HCT116 (cell line): ENCODE measurements around the gene GPR78. TPM values are rescaled to one million over a fixed set of nuclear protein-coding genes. Genes with fewer than 3 reads are reported as not detected.

Experiments used
- ATAC-seq: fragments of 200-7000 bp; cut with Tn5 transposase; 2 replicates; pipeline ENCODE4 v1.9.1; 2020; ENCODE audit warnings: mild to moderate bottlenecking, moderate library complexity
- BruUV-seq: library from RNA; stranded (reverse); fragments of 400-500 nt; replicated peaks from 2 replicates; lab custom pipeline; 2021; lab: Mats Ljungman, UMichigan
- CTCF ChIA-PET: fragments of 300-600 bp; sonication (Branson Sonifier 250); formaldehyde crosslinking; loops from one replicate; lab custom pipeline; 2021; ENCODE audit warnings: antibody characterized with exemption; lab: Charles Lee
- POLR2A ChIA-PET: fragments of 300-600, 350-600 bp; sonication (Branson Sonifier 250); formaldehyde crosslinking; loops from one replicate; lab custom pipeline; 2021; ENCODE audit warnings: antibody characterized with exemption; lab: Charles Lee
- RAD21 ChIA-PET, 2 experiments: fragments of 300-600 bp; sonication (Branson Sonifier 250); formaldehyde crosslinking; loops; one replicate each; lab custom pipeline; 2023; ENCODE audit warnings: low total read pairs in 2 of 2; ENCODE audit not compliant: uncharacterized antibody in 2 of 2, unreplicated experiment in 2 of 2, low non-redundant PET in 1 of 2; lab: Charles Lee
- DNase-seq: peaks from one replicate; pipeline ENCODE4 v3.0.0-alpha.2; 2010; ENCODE audit warnings: low read depth, low spot score
- H2AFZ ChIP-seq: fragments of 200-600 bp; shearing (Covaris generic), sonication (generic); 2 replicates; pipeline ENCODE4 v1.6.1; 2017; ENCODE audit warnings: low read depth, mixed run types, mixed read lengths, antibody characterized with exemption, low read length; ENCODE audit not compliant: poor library complexity, severe bottlenecking
- H3K27ac ChIP-seq: 2 replicates; pipeline ENCODE4 v1.5.1; 2012; ENCODE audit warnings: low read depth, low read length
- H3K27me3 ChIP-seq: fragments of 200-600 bp; sonication (generic); 2 replicates; pipeline ENCODE4 v1.6.1; 2016; ENCODE audit warnings: mixed run types, low read length, mixed read lengths; ENCODE audit not compliant: insufficient read depth
- H3K36me3 ChIP-seq, 2 experiments: fragments of 200-500 bp in 1 of 2; fragments of 200-600 bp in 1 of 2; sonication (Bioruptor generic) in 1 of 2; sonication (generic) in 1 of 2; 2 replicates each; pipeline versions ENCODE4 v1.5.1 to v1.6.1; 2014 to 2016; ENCODE audit warnings: low read length in 2 of 2, inconsistent platforms in 1 of 2, mixed read lengths in 1 of 2, mixed run types in 1 of 2; ENCODE audit not compliant: insufficient read depth in 2 of 2, control insufficient read depth in 1 of 2
- H3K4me1 ChIP-seq, 2 experiments: fragments of 200-600 bp in 1 of 2; sonication (generic) in 1 of 2; 2 replicates each; pipeline versions ENCODE4 v1.5.1 to v1.6.1; 2012 to 2017; ENCODE audit warnings: low read length in 2 of 2, inconsistent platforms in 1 of 2, mild to moderate bottlenecking in 1 of 2, mixed read lengths in 1 of 2, mixed run types in 1 of 2, moderate library complexity in 1 of 2; ENCODE audit not compliant: insufficient read depth in 2 of 2, control insufficient read depth in 1 of 2
- H3K4me2 ChIP-seq: fragments of 200-600 bp; sonication (generic); 2 replicates; pipeline ENCODE4 v1.6.1; 2017; ENCODE audit warnings: mixed run types, low read length, mixed read lengths
- H3K4me3 ChIP-seq, 2 experiments: fragments of 200-600 bp in 1 of 2; sonication (generic) in 1 of 2; replicated peaks in 1 of 2; 2 replicates each; pipeline ENCODE4 v1.5.1; 2011 to 2016; ENCODE audit warnings: low read length in 2 of 2, control low read depth in 1 of 2, low read depth in 1 of 2, mild to moderate bottlenecking in 1 of 2, mixed read lengths in 1 of 2, mixed run types in 1 of 2
- H3K79me2 ChIP-seq: fragments of 200-600 bp; sonication (generic); 2 replicates; pipeline ENCODE4 v1.6.1; 2017; ENCODE audit warnings: mild to moderate bottlenecking, mixed run types, low read length, moderate library complexity, mixed read lengths; ENCODE audit not compliant: insufficient read depth
- H3K9ac ChIP-seq: fragments of 200-600 bp; sonication (generic); 2 replicates; pipeline ENCODE4 v1.6.1; 2016; ENCODE audit warnings: low read length, mixed read lengths
- H3K9me2 ChIP-seq: fragments of 200-600 bp; sonication (generic), shearing (Covaris generic); 2 replicates; pipeline ENCODE4 v1.6.1; 2017; ENCODE audit warnings: mixed run types, mild to moderate bottlenecking, moderate library complexity; ENCODE audit not compliant: insufficient read depth
- H3K9me3 ChIP-seq, 2 experiments: fragments of 200-500 bp in 1 of 2; fragments of 200-600 bp in 1 of 2; sonication (Bioruptor generic) in 1 of 2; sonication (generic) in 1 of 2; 2 replicates each; pipeline ENCODE4 v1.6.1; 2014 to 2017; ENCODE audit warnings: low read length in 2 of 2, mixed read lengths in 2 of 2, inconsistent platforms in 1 of 2, low read depth in 1 of 2, mild to moderate bottlenecking in 1 of 2, mixed run types in 1 of 2, moderate library complexity in 1 of 2; ENCODE audit not compliant: control insufficient read depth in 1 of 2, insufficient read depth in 1 of 2
- H4K20me1 ChIP-seq: fragments of 200-600 bp; sonication (generic), shearing (Covaris generic); 2 replicates; pipeline ENCODE4 v1.6.1; 2017; ENCODE audit warnings: mixed run types, mild to moderate bottlenecking, moderate library complexity; ENCODE audit not compliant: insufficient read depth
- ATF3 ChIP-seq: IDR thresholded peaks from 2 replicates; pipeline ENCODE4 v1.6.1; 2012
- CBX3 ChIP-seq: IDR thresholded peaks from 2 replicates; pipeline ENCODE4 v1.6.1; 2012; ENCODE audit warnings: low read depth
- CEBPB ChIP-seq: IDR thresholded peaks from 2 replicates; pipeline ENCODE4 v1.6.1; 2012; ENCODE audit warnings: low read depth
- CTCF ChIP-seq, 3 experiments: fragments of 200-600 bp in 1 of 3; sonication (generic) in 1 of 3; IDR thresholded peaks in 2 of 3; conservative IDR thresholded peaks in 1 of 3; 2 replicates each; pipeline ENCODE4 v1.5.1; 2012 to 2017; ENCODE audit warnings: low read depth in 2 of 3, low read length in 2 of 3, antibody characterized with exemption in 1 of 3, borderline replicate concordance in 1 of 3, control low read depth in 1 of 3, mild to moderate bottlenecking in 1 of 3, mixed read lengths in 1 of 3, mixed run types in 1 of 3, moderate library complexity in 1 of 3; ENCODE audit not compliant: insufficient read depth in 1 of 3
- EGR1 ChIP-seq: IDR thresholded peaks from 2 replicates; pipeline ENCODE4 v1.6.1; 2012; ENCODE audit warnings: low read depth
- EZH2 ChIP-seq: fragments of 200-600 bp; sonication (generic); IDR thresholded peaks from 2 replicates; pipeline ENCODE4 v1.6.1; 2017; ENCODE audit warnings: antibody characterized with exemption, mixed run types
- FOSL1 ChIP-seq: IDR thresholded peaks from 2 replicates; pipeline ENCODE4 v1.6.1; 2012; ENCODE audit warnings: low read depth
- JUND ChIP-seq: IDR thresholded peaks from 2 replicates; pipeline ENCODE4 v1.6.1; 2012
- MAX ChIP-seq: IDR thresholded peaks from 2 replicates; pipeline ENCODE4 v1.6.1; 2012
- SIN3A ChIP-seq: IDR thresholded peaks from 2 replicates; pipeline ENCODE4 v1.6.1; 2012; ENCODE audit warnings: low read depth
- SP1 ChIP-seq: IDR thresholded peaks from 2 replicates; pipeline ENCODE4 v1.6.1; 2012; ENCODE audit warnings: low read depth
- SRF ChIP-seq: IDR thresholded peaks from 2 replicates; pipeline ENCODE4 v1.6.1; 2012; ENCODE audit warnings: low read depth
- TCF7L2 ChIP-seq: IDR thresholded peaks from 2 replicates; pipeline ENCODE4 v1.7.0; 2011; ENCODE audit warnings: borderline replicate concordance, inconsistent platforms; ENCODE audit not compliant: insufficient read depth, insufficient read length; ENCODE audit errors: extremely low read depth
- YY1 ChIP-seq: IDR thresholded peaks from 2 replicates; pipeline ENCODE4 v1.6.1; 2011; ENCODE audit warnings: low read length, low read depth, moderate library complexity, mild to moderate bottlenecking; ENCODE audit not compliant: insufficient replicate concordance; ENCODE audit errors: extremely low read depth
- intact Hi-C: fragments of 100-400 bp; cut with micrococcal nuclease; formaldehyde crosslinking; loops from 2 replicates; pipeline ENCODE4 v1.10.0; 2022
- total RNA-seq: library from RNA; stranded (reverse); gene quantifications from one replicate; pipeline ENCODE4 v1.2.1, GENCODE V29; 2021; ENCODE audit not compliant: unreplicated experiment

GPR78 gene
- total RNA-seq, 1 experiment from 2014 or later, result not detected

GRCh38 chr4:8588196-8588470 is 7.9 kb downstream of the GPR78 start:
- Histone ChIP-seq H3K4me3 (no peak overlapping the region), H3K9me3 (no peaks in the 10 kb centered on the region), H2AFZ (no peak overlapping the region)
- TF ChIP-seq EZH2 (no peak), CEBPB (no peak), CBX3 (no peak), JUND (no peak), EGR1 (no peak), MAX (no peak), YY1 (no peak), CTCF (IDR thresholded peaks at IDR 0.05 in 2 of 3, conservative IDR thresholded peaks at IDR 0.05 in 1 of 3; ENCODE audit: borderline replicate concordance in 1 of 3, insufficient read depth in 1 of 3, low read depth in 2 of 3, low read length in 2 of 3) (no peak), SP1 (no peak), FOSL1 (no peak), ATF3 (no peak), TCF7L2 (no peak), SIN3A (no peak), SRF (no peak)
- TF ChIP-seq, all 23 proteins: peak for 0
- Histone ChIP-seq H3K9me2 (no peaks in the 10 kb centered on the region), H4K20me1 (no peaks in the 10 kb centered on the region), H3K27me3 (peaks cover 12% of the 10 kb centered on the region; the same call in 1 of the 2 replicates), H3K9ac (no peak overlapping the region), H3K4me1 (no peaks in the 10 kb centered on the region), H3K36me3 (no peaks in the 10 kb centered on the region), H3K79me2 (no peaks in the 10 kb centered on the region), H3K4me2 (no peak overlapping the region), H3K27ac (no peak overlapping the region)
- DNase-seq (no peak), ATAC-seq (no peak)
- CTCF ChIA-PET, result no interaction called here
- BruUV-seq, result no TSS peak
- POLR2A ChIA-PET, result no interaction called here
- RAD21 ChIA-PET, result no interaction called here
- intact Hi-C loops, result loop anchor here (5.0 kb wide), 1 partner anchor 41 kb away; no protein-coding TSS in a partner anchor
